GM21360 (cell line): ENCODE results near the gene C3orf20.
"Not testable (repeated sequence)": the region's sequence is repeated elsewhere in the genome, so short reads cannot be mapped to it uniquely, and the experiment has no call there.

Experiments used
- ATAC-seq: cut with Tn5 transposase; IDR thresholded peaks from one replicate; pipeline ENCODE4 v1.9.1; 2021; ENCODE audit warnings: mild to moderate bottlenecking, moderate library complexity; ENCODE audit not compliant: unreplicated experiment

The C3orf20 gene

DNA sequence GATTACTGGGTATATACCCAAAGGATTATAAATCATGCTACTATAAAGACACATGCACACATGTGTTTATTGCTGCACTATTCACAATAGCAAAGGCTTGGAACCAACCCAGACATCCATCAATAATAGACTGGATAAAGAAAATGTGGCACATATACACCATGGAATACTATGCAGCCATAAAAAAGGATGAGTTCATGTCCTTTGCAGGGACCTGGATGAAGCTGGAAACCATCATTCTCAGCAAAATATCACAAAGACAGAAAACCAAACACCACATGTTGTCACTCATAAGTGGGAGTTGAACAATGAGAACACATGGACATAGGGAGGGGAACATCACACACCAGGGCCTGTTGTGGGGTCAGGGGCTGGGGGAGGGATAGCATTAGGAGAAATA, 78.0 kb downstream of the C3orf20 start:
- ATAC-seq = not testable (repeated sequence)

DNA sequence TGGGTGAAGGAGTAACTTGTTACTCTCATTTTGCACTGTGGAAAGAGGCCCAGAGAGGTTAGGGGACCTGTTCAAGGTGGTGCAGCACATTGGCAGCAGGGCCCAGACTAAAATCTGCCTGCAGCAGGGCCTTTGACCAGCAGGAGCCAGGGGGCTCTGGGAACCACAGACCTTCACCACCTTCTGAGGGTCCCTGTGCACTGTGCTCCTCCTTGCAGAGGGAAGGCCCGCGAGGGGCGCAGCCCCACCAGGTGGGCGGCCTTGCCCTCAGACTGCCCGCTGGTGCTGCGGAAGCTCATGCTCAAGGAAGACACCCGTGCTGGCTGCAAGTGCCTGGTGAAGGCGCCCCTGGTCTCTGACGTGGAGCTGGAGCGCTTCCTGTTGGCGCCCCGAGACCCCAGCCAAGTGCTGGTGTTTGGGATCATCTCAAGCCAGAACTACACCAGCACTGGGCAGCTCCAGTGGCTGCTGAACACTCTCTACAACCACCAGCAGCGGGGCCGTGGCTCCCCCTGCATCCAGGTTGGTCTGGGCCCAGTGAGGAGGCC, 82.3 kb downstream of the C3orf20 start:
- ATAC-seq = no peak

DNA sequence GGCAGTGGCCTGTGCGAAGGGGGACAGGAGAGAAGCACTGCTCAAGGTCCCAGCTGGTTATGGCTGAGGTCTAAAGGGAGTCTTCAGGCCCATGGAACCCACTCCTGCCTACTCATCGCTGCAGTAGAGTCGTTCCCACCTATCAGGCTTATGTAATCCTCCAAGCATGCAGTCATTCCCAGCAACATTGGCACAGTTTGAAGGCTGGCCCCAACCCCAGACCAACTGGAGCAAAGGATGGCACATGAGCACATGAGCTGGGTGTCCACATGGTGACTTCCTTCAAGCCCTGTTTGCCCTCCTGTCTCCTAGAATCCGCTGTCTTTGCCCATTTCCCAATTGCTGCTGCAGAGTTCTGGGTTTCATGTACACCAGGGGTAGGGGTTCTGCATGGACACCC, 83.4 kb downstream of the C3orf20 start:
- no peak for ATAC-seq

DNA sequence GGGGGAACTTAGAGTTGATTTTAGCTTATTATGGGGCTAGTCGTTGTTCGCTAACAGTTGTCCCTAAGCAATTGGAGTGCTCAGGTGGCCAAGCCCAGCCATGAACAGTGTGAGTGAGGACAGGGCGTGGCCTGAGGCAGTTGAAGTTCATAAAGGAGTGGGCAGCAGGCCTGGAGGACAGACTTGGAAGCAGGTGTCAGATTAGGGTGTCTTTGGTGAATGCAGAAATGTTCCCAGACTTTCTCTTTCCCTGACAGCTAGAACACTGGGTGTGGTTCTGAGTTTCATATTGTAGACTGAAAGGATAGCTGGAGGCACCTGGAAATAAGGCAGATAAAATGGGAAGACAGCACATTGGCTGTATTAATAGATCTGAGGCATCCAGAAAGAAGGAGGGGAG, 84.0 kb downstream of the C3orf20 start:
- no peak for ATAC-seq

DNA sequence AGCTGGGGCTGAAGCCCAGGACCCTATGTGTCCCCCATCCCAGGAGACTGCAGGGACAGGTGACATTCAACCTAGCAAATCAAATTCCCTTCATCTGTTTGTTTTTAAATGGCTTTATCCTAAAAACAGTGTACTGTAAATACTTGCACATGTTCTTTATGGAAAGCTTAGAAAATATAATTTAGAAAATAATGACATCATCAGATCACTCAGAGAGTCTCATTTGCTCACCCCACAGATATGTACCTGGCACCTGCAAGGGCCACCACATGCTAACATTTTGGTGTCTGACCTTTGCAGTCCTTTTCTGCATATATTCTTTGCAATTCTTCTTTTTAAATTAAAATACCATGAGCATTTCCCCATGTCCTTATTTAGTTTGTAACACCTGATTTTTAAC, 85.2 kb downstream of the C3orf20 start:
- ATAC-seq = no peak

DNA sequence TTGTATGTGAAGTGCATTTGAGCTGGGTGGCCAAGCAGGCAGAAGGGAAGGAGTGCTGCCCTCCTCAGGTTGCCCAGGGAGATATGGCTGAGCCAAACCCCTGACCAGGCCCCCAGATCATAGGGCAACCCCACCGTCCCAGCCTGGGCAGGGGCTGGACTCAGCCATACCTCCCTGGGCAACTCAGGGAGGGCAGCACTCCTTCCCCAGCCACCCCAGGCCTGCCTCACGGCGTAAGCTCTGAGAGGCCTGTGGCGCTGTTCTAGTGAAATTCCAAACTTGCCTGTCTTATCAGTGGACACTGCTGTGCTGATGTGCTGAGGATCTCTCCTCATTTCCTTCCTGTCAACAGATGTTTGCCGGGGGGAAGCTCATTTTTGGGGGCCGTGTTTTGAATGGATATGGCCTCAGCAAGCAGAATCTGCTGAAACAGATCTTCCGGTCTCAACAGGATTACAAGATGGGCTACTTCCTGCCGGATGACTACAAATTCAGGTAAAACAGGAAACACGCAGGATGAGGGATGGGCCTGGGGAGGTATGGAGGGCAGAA, 86.3 kb downstream of the C3orf20 start:
- ATAC-seq = no peak

DNA sequence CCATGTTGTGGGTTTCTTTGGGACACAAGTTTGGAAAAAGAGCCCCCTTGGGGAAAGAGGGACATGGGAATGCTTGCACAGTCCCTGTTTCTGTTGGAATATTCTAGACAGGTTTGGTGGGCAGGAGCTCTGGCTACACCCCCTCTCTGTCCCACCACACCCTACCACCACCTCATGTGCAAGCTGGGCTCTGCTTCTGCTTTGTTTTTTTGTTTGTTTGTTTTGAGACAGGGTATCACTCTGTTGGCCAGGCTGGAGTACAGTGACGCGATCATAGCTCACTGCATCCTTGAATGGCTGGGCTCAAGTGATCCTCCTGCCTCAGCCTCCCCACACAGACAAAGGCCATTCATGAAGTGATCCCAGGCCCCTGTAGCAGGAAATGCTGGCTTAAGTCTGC, 86.9 kb downstream of the C3orf20 start:
- no peak for ATAC-seq

DNA sequence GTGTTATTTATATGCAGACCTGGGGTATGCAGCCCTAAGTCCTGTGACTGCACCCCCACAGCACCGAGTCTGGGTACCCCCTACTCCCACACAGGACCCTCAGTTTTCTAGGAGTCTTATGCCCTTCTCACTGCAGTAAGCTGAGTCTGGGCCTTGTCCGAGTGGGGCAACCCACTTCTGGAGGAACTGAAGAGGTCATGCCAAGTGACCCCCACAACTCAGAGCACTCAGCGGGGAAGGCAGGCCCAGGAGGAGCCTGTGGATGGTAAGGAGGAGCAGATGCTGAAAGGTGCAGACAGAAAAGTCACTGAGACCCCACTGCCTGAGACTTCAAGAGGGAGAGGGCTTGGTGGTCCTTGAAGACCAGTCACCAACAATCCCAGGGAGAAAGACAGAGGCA, 87.8 kb downstream of the C3orf20 start:
- no peak for ATAC-seq

DNA sequence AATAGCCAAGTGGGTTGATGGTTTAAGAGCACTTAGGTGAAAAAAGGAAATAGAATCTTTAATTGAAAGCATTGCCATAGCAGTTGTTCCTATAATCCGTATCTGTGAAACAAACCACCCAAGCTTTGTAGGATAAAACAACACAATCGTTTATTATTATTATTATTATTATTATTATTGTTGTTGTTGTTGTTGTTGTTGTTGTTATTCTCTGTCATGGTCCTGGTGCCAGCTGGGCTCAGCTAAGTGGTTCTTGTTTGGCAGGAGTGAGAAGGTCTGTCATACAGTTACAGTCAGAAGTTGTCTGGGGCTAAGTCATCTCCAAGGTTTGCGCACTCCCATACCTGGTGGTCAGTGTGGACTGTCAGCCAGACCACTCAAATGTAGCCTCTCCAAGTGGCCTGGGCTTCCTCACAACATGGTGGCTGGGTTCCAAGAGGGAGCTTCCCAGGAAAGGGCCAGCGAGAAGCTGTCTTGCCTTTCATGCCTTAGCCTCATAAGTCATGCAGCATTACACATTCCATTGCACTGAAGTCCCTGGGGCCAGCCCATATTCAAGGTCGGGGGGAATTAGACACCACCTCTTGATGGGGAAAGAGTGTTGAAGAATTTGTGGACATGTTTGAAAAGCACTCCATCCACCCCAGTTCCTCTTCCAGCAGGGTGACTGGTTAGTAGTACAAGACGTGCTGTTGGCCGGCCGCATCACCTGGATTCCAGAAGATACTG, 89.6 kb downstream of the C3orf20 start:
- ATAC-seq = no peak

DNA sequence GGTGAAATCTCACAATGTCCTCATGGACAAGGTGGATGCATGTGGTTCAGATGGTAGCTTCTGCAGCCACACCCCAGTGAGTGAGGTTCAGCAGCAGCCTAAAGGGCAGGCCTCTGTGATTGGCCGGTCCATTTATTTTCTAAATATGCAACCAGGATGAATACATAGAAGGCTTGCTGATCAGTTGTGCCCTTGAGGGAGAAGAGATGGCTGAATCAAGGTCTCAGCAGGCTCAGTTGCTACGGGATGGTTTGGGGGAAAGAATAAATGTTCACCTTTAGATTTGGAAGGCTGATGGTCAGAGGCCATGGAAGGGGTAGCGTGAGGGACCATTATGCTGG, 90.1 kb downstream of the C3orf20 start:
- ATAC-seq = no peak

DNA sequence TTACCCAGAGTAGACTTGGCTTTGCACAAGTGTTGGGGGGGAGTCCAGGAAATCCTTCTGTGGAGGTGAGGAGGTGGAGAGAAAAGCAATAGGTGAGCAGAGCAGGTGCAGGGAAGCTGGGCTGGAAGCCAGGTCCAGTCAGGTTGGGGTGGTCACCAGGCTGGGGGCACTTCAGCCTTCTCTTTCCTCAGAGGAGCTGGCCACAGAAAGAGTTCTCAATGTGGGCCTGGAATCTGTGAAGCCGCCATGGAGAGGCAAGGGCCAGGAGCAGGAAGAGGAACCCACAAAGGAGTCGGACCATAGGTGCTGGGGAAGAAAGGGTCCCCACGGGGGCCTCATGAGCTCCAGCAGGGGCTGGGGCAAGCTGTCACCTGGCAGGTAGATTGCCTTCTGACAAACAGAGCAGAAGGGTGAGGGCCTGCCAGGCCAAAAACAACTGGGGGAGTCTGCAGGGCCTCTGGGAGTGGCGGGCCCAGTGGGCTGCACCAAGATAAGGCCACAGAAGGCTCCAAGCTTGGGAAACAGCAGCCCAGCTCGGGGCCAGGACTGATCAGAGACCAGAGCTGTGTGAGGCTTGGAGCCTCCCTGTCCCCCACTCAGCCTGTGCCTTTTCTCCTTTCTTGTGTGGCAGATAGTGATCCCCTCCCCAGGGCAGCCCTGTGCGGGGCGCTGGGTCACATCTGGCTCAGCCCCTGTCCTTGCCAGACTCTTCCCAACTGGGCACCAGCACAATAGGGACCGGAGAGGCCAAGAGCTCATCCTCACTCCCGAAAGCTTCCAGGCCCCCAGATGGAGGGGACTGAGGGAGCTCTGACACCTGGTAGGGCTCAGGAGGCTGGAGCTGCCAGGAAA, 90.9 kb downstream of the C3orf20 start:
- no peak for ATAC-seq

DNA sequence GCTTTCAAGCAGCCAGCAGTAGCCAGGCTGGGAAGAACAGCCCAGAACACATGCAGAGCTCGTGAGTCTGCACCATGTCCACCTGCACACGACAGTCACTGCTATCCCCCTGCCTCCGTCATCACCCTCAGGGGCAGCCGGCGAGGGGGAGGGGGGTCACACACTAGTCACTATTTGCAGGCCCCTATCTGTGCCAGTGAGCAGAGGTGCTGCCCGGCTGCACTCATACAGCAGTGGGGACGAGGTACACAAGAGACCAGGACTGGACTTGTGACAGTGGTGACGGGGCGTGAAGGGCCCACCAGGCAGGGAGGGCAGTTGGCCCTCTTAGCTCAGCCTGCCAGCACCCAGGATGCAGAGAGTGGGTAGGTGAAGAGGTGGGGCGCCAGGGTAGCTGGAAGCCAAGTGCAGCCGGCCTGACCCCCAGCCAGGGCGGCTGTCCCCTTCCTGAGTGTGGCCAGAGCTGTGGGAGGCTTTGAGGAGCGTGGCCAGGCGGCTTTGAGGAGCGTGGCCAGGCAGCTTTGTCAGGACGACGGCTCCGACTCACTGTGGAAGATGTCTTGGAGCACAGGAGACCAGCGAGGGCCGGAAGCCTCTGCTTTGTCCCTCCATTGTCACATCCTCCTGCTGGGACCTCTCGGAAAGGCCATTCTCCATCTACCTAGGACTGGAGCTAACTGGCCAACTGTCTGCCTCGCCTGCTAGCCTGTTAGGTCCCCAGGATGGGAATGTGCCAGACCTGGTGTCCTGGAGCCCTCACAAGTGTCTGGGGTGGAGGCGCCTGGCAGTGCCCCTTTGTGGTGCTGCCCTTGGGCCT, 91.7 kb downstream of the C3orf20 start:
- ATAC-seq = no peak

DNA sequence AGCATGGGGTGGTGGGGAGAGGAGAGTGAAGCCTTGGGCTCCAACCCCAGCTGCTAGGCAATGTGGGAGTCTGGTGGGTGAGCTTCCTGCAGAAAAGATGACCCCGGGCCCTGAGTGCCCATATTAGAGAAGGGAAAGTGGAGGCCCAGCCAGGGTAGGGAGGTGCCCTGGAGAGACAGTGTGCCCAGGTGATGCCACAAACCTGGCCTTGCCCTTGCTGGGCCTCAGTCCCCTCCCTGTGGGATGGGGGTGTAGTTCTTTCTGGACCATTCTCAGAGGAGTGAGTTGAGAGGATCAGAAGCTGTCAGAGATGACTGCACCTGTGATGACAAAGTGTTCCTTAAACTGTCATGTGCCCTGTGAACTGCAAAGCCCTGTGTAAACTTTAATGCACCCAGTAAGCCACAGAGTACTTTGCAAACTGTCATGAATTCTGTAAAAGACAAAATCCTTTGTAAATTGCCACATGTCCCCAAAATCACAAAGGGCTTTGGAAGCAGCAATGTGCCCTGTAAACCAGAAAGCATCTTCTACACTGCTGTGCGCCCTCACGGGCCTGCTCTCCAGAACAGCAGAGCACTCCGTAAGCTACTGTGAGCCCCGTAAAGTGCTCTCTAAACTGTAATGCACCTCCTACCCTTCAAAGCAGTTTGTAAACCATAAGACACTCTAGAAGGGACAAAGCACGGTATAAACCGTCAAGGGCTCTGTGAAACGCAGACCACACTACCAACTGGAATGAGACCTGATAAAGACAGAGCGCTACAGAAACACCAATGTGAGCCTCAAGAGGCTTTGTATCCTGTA, 92.5 kb downstream of the C3orf20 start:
- ATAC-seq = no peak

DNA sequence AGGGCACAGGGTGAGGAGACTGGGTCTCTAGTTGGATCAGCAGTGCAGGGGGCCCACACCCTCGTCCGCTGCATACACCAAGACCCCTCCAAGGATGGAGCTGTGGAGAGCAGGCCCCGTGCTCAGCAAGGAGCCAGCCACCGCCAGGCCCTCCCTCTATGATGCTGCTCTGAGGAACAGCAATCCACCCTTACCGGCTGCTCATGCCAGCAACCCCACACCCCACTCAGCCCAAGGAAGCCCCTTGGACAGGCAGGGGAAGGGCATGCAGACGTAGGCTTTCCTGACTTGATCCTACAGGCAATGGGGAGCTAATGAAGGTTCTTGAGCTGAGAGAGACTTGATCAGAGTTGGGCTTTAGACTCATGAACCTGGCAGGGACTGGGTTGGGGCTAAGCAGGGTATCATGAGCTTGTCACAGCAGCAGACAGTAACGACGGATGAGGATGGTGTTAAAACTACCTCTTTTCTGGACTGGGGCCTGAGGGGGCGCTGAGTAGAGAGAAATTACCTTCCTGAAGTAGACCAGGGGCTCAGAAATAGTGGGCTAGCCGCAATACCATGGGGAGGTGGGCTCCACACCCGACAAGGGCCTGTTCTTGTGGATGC, 93.3 kb downstream of the C3orf20 start:
- ATAC-seq = no peak

DNA sequence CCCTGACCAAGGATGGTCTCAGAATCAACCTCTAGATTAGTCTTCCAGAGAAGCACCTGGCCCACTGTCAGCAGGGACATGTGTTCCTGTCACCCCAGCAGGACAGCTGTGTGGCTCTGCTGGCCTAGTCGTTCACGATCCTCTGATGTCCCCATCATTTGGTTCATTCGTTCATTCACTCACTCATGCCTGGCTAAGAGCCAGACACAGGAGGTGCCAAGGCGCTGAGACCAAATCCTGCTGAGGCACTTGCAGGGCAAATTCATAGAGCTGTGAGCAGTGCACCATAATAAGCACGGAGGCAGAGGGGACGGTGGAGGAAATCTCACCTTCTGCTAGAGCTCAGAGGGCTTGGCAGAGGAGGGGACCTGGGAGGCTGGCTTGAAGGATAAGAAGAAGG, 93.9 kb downstream of the C3orf20 start:
- no peak for ATAC-seq

DNA sequence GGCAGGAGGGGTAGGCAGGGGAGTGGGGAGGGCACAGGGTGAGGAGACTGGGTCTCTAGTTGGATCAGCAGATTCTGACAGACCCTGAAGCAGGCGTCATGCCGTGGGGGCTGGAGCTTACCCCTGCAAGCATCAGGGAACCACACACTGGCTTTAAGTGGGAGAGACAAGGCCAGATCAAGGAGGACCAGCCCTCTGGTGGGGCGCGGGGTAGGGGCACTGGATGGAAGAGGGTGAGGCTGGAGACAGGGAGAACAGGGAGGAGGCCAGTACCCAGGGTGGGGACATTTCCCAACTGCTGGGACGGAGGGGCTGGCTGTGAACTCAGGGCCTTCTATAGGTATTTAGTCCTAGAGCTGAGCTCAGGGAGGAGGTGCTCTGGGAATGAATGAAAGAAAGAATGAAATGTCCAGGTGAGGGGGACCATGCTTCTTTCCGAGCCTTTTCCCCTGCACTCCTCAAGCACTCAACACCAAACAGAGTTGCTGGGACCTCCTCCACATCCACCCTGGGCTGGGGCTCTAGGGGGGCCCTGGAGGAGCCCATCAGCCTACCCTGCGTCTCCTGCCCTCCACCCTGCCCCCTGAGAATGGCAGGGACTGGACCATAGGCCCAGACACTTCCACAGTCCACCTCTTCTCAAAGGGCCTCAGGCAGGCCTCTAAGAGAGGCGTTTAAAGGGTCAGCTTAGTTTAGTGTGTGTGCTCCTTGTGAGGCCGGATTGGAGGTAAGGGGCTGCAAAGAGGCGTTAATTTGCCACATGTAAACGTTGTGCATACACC, 94.8 kb downstream of the C3orf20 start:
- no peak for ATAC-seq

DNA sequence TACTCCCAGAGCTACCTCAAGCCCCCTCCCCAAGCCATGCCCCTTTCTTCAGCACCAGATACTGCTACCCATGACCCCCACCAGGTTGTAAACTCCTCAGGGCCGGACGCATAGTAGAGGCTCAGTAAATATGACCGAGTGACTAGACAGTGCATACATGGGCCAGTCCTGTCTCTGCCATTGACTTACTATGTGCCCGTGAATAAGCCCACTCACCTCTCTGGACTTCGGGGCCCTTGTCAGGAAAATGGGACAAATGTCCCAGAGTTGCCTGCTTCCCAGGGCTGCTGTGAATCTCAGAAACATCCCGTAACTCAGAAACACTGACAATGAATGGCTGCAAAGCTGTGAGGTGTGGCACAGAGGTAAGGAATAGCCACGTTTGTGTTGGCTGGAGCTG, 95.7 kb downstream of the C3orf20 start:
- ATAC-seq = no peak

DNA sequence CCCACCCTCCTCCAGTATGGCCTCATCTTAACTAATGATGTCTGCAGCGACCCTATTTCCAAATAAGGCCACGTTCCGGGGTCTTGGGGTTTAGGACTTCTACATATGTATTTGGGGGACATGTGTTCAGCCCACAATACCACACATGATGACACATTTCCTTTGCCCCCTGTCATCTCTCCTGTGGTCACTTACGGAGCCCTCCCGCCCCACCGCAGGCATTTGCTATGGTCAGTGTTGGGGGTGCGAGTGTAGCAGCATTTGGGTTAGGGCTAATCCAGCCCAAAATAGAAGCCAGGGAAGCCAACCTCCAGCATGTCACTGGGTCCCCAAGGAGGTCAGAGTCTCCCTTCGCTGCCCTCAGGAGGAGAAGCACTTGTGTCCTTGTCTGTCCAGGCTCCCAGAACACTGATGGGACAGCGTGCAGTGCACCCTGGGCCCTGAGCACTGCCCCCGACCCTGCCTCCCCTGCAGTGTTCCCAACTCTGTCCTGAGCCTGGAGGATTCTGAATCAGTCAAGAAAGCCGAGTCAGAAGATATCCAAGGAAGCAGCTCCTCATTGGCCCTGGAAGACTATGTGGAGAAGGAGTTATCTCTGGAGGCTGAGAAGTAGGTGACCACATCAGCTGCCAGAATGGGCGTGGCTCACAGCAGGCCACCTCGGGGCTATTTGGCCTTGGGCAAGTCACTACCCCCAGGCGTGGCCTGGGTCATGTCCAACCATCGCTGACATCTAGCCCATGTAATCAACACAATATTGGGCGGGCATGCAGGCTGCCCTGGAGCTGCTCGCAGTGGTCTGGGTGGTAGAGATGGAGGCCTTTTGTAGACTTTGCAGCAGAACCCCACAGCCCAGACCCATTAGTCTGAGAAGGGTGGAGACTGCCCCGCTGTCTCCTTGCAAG, 96.9 kb downstream of the C3orf20 start:
- ATAC-seq = no peak
